ENCODE results near the gene CX3CR1. TPM values are rescaled to one million over a fixed set of nuclear protein-coding genes. Genes with fewer than 3 reads are reported as not detected.

Gene CX3CR1
- polyA plus RNA-seq, 1 donor from 2014 or later = 10.3 TPM

DNA sequence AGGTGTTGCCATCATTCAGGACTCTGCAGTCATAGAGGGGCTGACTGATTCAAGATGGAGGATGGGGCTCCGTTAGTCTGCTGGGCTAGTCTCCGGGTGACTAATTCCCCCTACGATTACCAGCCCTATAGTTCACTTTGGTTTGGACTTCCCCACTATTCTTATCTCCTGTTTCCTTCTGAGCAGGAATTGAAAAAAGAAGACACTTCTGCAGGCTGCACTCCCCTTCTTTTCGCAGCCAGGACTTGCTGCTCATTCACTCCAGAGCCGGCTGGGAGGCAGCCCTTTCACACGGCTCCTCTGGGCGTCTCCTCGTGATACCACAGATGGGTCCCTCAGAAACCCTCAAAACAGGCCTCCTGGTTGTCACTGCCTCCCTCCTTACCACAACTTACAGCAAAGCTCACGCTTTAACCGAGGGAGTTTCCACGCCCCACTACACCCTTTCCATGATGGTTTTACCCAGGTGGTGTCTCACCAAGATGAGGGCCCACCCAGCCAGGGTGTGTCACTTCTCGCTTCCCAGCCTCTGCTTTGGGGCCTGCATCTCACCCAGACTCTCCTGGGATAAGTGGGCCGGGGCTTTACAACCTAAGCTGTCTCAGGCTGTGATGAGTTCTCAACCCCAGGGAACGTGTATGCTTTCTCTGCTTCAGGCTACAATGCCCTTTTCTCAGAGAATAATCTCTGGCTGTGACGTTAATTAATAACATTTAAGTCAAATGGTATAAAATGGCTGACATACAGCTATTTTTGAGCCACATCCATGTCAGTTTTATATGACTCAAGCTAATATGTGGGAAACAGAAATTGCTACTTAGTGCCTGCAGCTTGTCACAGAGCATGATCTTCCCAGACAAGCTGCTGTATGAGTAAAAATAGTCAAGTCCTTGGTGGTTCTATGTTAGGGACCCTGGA, 11.9 kb downstream of the CX3CR1 start:
- Mint-ChIP-seq H3K27me3 (no peaks in the 10 kb centered on the region), H3K27ac (no peak overlapping the region), H3K9me3 (no peaks in the 10 kb centered on the region), H3K4me3 (peak overlapping the region in 2 of 4 donors; percentile 58 to 80), H3K36me3 (no peaks in the 10 kb centered on the region), H3K4me1 (peaks cover 15 to 37% (median 30%) of the 10 kb centered on the region in 3 donors)

DNA sequence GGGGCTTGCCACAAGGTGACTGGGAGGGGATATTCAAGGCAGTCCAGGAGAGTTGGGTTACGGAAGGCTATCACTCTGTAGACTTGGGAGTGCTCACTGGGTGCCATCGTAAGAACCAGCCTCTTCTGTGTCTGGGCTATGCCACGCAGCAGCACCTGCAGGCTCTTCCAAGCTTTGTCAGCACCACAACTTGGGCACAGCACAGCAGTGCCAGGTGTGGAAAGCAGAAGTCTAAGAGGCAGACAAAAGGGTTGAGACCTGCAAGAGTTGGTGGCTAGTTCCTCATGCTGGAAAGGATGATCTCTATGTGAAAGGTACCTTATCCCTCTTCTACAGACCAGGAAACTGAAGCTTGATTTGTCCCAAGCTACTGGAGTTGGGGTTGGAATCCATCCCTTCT, 15.8 kb downstream of the CX3CR1 start:
- peaks cover 20 to 38% (median 30%) of the 10 kb centered on the region in 3 donors for H3K4me1 Mint-ChIP-seq
- H3K9me3 Mint-ChIP-seq = no peaks in the 10 kb centered on the region
- H3K27ac Mint-ChIP-seq = peak overlapping the region in 2 of 3 donors; percentile 6 to 24
- H3K4me3 Mint-ChIP-seq = peak overlapping the region in 1 of 4 donors; percentile 3
- no peaks in the 10 kb centered on the region for H3K36me3 Mint-ChIP-seq
- H3K27me3 Mint-ChIP-seq = no peaks in the 10 kb centered on the region

DNA sequence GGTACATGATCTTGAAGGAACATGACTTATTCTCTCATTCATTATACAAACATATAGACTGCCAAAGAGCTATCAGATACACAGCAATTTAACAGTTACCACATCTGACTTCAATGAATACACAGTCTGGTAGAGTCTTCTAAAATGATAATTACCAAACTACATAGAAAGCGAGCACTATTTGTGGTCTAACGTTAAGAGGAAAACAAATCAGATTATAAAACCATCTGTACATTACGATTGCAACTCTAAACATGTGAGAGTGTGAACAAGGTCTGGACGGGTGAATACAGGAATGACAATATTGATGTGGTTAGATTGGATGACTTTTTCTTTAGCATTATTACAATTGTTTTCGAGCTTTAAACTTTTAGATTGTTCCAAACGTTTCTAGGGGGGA, 16.3 kb downstream of the CX3CR1 start:
- peaks cover 20 to 39% (median 30%) of the 10 kb centered on the region in 3 donors for H3K4me1 Mint-ChIP-seq
- H3K36me3 Mint-ChIP-seq = no peaks in the 10 kb centered on the region
- no peaks in the 10 kb centered on the region for H3K9me3 Mint-ChIP-seq
- peak overlapping the region in 2 of 3 donors; percentile 6 to 24 for H3K27ac Mint-ChIP-seq
- H3K4me3 Mint-ChIP-seq = no peak overlapping the region
- H3K27me3 Mint-ChIP-seq = no peaks in the 10 kb centered on the region

DNA sequence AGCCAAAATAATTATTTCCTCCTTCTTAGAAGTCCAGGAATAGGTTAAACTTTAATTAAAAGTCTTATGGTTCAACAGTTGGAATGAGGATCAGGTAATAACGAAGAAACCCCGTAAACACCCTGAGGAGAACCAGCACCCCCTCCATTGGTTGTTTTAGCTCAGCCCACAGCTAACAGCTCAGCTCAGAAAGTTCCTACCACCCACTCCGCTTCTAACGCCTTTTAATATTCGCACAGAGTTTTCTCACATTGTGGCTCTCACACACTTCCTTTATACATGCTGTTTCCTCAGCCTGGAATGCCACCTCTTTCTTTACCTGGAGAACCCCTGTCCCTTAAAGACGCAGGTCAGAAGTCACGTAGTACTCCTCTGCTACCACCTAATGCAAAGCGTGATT, 17.0 kb downstream of the CX3CR1 start:
- Mint-ChIP-seq H3K27me3 (peaks cover 1% of the 10 kb centered on the region), H3K4me3 (no peak overlapping the region), H3K27ac (no peak overlapping the region), H3K36me3 (no peaks in the 10 kb centered on the region), H3K9me3 (no peaks in the 10 kb centered on the region), H3K4me1 (peaks cover 19 to 41% (median 29%) of the 10 kb centered on the region in 3 donors)

DNA sequence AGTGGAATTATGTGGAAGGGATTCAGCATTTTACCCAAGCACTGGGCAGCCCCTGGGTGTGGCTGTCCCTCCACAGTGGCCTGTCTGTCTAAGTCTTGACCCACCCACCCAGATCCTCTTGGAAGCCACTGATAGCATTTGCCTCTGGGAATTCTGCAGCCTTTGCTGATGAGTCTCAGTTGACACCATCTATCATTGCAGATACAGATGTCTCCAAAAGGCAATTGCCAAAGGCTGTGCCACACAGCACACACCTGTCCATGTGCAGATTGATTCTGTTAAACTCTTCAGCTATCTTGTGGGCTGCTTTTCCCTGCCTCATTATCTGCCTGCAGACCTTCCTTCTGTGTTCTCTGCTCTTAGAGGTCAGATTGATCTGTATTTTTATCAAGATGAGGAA, 18.1 kb downstream of the CX3CR1 start:
- Mint-ChIP-seq H3K36me3 (no peaks in the 10 kb centered on the region), H3K9me3 (no peaks in the 10 kb centered on the region), H3K4me1 (peaks cover 27 to 48% (median 37%) of the 10 kb centered on the region in 3 donors), H3K27me3 (peaks cover 8% of the 10 kb centered on the region), H3K27ac (no peak overlapping the region), H3K4me3 (no peak overlapping the region)

DNA sequence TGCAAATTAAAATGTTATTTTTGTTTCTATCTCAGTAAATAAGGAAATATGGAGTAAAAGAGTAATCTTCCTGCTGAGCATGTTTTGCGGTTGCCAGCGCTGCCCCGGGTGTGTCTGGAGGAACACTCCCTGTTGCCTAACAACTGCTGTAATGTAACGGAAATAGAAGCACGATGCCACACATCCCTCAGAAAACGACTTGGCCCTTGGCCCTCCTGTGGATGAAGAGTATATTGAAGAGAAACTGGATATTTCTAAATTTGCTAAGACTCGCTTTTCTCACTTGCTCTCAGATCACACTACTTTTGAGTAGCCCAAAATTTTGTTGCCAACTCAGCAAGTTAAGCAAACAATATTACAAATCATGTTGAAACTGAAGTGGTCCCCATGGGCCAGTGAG, 18.9 kb downstream of the CX3CR1 start:
- Mint-ChIP-seq H3K36me3 (no peaks in the 10 kb centered on the region), H3K4me1 (peaks cover 34 to 54% (median 44%) of the 10 kb centered on the region in 3 donors), H3K4me3 (peak overlapping the region in 3 of 4 donors; percentile 1 to 48 (median 43)), H3K27ac (peak overlapping the region in 2 of 3 donors; percentile 32 to 52), H3K9me3 (no peaks in the 10 kb centered on the region), H3K27me3 (peaks cover 8% of the 10 kb centered on the region)

DNA sequence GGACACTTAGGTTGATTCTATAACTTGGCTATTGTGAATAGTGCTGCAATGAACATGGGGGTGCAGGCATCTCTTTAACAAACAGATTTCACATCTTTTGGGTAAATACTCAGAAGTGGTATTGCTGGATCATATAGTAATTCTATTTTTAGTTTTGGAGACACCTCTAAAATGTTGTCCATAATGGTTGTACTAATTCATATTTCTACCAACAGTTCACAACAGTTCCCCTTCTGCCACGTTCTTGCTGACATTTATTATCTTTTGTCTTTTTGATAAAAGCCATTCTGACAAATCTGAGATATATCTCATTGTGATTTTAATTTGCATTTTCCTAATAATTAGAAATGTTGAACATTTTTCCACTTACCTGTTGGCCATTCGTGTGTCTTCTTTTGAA, 19.5 kb downstream of the CX3CR1 start:
- Mint-ChIP-seq H3K4me3 (no peak overlapping the region), H3K27ac (no peak overlapping the region), H3K9me3 (no peaks in the 10 kb centered on the region), H3K27me3 (peaks cover 8% of the 10 kb centered on the region), H3K36me3 (no peaks in the 10 kb centered on the region), H3K4me1 (peaks cover 40 to 61% (median 50%) of the 10 kb centered on the region in 3 donors)

DNA sequence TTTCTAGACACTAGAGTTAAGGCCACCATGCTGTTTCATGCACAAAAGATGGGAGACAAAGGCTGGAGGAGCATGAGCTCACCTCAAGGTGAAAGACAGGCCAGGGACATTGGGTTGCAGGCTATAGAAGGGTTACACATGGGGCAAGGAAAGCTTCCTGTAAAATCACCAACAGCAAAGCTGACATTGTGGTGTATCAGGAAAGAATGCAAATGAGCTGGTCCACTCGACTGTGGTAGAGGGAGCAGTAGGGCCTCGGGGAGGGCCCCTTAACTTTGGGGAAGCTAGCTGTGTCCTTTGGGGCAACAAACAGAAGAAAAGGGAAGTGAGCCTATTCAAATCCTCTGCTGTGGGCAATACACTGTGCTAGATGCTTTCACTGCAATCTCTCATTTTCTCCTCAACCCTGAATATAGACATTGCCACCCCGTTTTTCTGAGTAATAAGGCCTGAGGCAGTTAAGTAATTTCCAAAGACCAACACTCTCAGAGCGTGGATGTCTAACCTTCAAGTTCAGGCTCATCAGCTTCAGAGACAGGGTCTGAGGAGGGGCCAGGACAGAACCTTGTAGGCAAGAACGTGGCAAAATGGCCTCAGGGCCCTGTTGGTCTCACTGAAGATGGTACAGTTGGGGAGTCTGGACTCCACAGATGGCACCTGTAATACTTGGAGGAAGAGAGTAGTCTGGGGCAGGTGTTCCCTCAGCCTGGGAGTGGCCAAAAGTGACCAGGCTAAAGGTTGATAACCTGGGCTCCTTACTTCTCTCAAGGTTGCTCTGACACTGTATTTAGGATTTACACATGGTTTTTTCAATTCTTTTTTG, 24.1 kb downstream of the CX3CR1 start:
- Mint-ChIP-seq H3K9me3 (no peaks in the 10 kb centered on the region), H3K36me3 (peaks cover 4% of the 10 kb centered on the region), H3K27ac (peak overlapping the region; percentile 25 to 96 (median 62)), H3K4me1 (peaks cover 47 to 65% (median 49%) of the 10 kb centered on the region in 3 donors), H3K4me3 (peak overlapping the region; percentile 13 to 89 (median 69)), H3K27me3 (peaks cover 13% of the 10 kb centered on the region)

DNA sequence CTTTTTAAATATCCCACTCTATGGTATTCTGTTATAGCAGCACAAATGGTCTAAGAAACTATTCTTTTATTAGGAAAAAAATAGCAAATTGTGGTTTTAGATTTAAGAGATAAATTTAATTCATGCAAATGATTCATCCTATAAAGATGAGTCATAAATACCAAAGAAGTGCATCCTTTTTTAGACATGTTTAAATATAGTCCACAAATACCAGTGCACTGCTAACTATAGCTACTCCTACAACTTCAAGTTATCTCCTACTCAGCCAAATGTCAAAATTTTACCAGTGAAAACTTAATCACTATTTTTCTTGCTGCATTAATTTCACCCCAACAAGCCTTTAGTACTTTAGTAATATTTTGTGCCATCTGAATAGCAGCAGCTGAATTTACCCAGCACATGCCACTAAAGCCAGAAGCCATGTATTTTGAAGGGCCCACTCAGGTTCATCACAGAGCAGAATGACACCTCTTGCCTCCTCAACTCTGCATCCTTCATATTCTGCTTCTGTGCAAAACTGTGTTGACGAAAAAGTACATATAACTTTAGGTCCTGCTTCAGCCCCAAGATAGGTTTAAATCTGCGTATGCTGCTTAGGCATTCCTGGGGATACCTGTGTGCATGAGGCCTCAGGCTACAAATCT, 24.9 kb downstream of the CX3CR1 start:
- Mint-ChIP-seq H3K27ac (peak overlapping the region; percentile 25 to 96 (median 62)), H3K4me3 (peak overlapping the region; percentile 13 to 89 (median 60)), H3K27me3 (peaks cover 13% of the 10 kb centered on the region), H3K4me1 (peaks cover 45 to 63% (median 52%) of the 10 kb centered on the region in 3 donors), H3K36me3 (peaks cover 4% of the 10 kb centered on the region), H3K9me3 (no peaks in the 10 kb centered on the region)

DNA sequence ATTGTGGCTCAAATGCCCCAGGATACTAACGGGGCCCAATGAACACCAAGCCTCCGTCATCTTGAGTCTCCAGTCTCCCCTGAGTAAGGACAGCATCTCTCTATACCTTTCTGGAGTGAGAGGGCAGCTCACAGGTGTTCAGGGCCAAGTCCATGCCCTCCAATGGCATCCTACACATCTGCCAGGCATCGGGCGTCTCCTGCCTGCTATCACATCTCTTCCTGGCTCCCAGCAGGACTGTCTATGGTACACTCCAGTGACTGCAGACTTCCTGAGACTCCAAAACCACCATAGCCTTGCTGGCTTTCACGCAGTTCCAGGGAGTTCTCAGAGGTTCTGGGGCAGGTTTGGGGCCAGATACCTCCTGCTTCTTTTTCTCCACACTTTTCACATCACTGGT, 28.3 kb downstream of the CX3CR1 start:
- peaks cover 32 to 51% (median 43%) of the 10 kb centered on the region in 3 donors for H3K4me1 Mint-ChIP-seq
- peak overlapping the region in 1 of 4 donors; percentile 29 for H3K4me3 Mint-ChIP-seq
- H3K27me3 Mint-ChIP-seq = peaks cover 7% of the 10 kb centered on the region
- no peaks in the 10 kb centered on the region for H3K9me3 Mint-ChIP-seq
- peaks cover 4% of the 10 kb centered on the region for H3K36me3 Mint-ChIP-seq
- H3K27ac Mint-ChIP-seq = no peak overlapping the region

DNA sequence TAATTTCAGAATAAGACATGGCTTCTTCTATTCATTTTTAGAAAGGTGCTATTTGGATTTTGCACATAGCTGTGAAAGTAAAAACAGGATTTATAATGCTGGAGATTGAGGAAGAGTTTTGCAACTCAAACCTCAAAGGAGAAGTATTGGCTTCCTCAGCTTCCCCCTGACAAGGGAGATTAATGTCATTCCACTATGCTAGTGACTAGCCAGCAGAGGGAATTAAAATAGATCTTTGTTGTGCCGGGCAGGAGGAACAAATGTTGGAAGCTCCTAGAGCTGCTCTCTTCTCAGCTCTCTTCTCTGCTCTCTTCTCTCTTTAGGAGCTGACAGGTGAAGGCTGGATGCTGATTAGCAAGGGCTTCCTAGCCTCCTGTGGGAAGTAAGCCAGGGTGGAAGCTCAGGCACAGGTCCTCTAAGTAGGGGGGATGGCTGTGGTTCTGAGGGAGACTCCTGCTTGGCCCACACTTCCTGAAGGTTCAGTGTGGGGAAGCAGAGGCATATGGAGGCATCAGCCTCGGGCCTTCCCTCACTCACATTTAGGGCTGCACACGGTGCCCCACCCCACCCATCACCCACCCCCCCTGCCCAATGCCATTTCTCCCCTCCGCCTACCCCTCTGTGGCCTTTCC, 29.6 kb downstream of the CX3CR1 start:
- Mint-ChIP-seq H3K4me1 (peaks cover 19 to 38% (median 29%) of the 10 kb centered on the region in 3 donors), H3K9me3 (no peaks in the 10 kb centered on the region), H3K4me3 (no peak overlapping the region), H3K36me3 (peaks cover 4% of the 10 kb centered on the region), H3K27me3 (peaks cover 7% of the 10 kb centered on the region), H3K27ac (no peak overlapping the region)

DNA sequence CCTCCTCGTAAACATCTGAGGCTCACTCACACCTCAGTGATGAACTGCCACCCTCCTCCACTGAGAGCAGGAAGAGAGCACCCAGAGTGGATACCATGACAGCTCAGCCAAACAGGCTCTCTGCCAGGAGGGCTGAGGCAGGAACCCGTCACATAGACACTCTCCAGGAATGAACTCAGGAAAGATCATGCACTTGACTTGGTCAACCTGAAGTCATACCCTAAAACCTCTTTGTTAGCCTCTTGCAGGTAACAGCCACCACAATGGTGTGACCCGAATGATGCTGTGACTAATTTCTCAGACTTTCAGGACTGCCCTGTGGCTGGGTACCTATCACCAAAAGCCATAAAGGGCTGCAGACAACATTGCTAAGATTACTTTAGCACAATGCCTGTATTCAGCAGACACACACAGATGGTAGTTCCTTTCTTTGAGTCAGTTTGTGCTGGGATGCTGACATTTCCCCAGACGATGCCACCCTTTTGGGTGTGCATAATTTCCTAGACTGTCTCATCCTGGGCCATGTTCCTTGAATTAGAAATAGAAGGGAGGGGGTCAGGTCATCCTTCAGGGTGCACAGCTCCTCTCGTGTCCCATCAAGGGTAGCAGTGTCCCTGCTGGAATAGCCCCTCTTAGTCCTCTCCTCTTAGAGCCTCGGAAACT, 30.3 kb downstream of the CX3CR1 start:
- H3K36me3 Mint-ChIP-seq = peaks cover 4% of the 10 kb centered on the region
- no peak overlapping the region for H3K27ac Mint-ChIP-seq
- H3K27me3 Mint-ChIP-seq = peaks cover 7% of the 10 kb centered on the region
- H3K4me3 Mint-ChIP-seq = no peak overlapping the region
- H3K9me3 Mint-ChIP-seq = peaks cover 0 to 2% (median under 1%) of the 10 kb centered on the region in 3 donors
- peaks cover 14 to 34% (median 23%) of the 10 kb centered on the region in 3 donors for H3K4me1 Mint-ChIP-seq

DNA sequence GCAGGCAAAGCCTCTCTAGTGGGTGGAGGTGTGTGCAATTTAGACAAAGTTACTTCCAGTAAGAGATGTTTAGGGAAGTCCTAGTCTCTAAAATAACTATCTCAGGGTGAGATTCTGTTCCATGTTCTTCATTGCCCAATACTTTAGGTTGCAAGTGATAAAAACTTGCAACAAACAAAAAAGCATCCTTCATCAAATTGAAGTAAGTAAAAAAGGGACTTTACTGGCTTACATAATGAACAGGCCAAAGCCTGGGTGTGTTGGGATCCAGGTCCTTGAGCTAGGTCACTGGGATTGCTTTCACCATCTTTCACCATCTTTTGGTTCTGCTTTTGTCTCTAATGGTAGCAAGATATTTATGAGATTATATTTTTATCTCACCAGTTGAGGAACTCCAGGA, 38.3 kb downstream of the CX3CR1 start:
- Mint-ChIP-seq H3K27ac (no peak overlapping the region), H3K9me3 (peaks cover 2 to 8% (median 4%) of the 10 kb centered on the region in 3 donors), H3K4me3 (no peak overlapping the region), H3K36me3 (no peaks in the 10 kb centered on the region), H3K4me1 (no peaks in the 10 kb centered on the region), H3K27me3 (peaks cover 8% of the 10 kb centered on the region)

DNA sequence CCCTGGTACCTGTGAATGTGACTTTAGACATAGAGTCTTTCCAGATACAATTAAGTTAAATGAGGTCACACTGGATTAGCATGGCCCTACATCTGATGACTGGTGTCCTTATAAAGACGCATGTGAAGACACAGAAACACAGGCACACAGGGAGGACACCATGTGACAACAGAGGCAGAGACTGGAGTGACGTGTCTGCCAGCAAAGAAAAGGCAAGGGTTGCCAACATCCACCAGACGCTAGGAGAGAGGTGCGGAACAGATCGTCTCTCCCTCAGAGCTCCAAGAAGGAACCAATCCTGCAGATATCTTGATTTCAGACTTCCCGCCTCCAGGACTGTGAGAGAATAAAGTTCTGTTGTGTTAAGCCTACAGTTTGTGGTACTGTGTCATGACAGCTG, 42.8 kb downstream of the CX3CR1 start:
- no peaks in the 10 kb centered on the region for H3K36me3 Mint-ChIP-seq
- peaks cover 0 to 2% (median 0%) of the 10 kb centered on the region in 3 donors for H3K9me3 Mint-ChIP-seq
- H3K27me3 Mint-ChIP-seq = peaks cover 19% of the 10 kb centered on the region
- H3K27ac Mint-ChIP-seq = no peak overlapping the region
- H3K4me1 Mint-ChIP-seq = peaks cover 8 to 22% (median 18%) of the 10 kb centered on the region in 3 donors
- no peak overlapping the region for H3K4me3 Mint-ChIP-seq

Measured in IgD-negative memory B cell (primary cell).